HG02623 (cell line): ENCODE measurements around the gene IL15RA.
"Not testable (repeated sequence)": the region's sequence is repeated elsewhere in the genome, so short reads cannot be mapped to it uniquely, and the experiment has no call there.

Experiments
- ATAC-seq: cut with Tn5 transposase; IDR thresholded peaks from one replicate; pipeline ENCODE4 v1.9.1; 2021; ENCODE audit warnings: moderate library complexity; ENCODE audit not compliant: unreplicated experiment

IL15RA gene

DNA sequence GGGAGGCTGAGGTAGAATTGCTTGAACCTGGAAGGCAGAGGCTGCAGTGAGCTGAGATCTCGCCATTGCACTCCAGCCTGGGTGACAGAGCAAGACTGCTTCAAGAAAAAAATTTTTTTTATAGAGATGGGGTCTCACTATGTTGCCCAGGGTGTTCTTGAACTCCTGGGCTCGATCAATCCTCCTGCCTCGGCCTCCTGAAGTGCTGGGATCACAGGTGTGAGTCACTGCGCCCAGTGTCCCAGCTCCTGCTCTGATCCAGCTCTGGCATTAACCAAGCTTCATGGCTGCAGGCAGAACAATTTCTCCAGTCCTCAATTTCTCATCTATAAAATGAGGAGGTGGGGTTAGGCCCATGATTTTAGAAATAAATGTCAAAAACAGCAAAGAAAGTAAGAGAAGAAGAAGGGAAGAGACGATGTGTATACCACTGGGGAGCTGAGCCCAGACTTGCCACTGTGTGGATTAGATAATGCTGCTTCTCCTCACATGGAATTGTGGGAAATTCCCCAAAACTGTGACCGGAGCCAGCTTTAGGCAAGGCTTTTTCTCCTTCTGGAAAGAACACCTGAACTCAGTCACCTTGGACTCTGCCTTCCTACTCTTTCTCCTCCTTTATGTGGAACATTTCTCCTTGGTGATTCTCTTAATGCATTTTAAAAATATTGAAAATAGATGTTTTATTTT, 25.5 kb downstream of the IL15RA start:
- ATAC-seq, result no peak

DNA sequence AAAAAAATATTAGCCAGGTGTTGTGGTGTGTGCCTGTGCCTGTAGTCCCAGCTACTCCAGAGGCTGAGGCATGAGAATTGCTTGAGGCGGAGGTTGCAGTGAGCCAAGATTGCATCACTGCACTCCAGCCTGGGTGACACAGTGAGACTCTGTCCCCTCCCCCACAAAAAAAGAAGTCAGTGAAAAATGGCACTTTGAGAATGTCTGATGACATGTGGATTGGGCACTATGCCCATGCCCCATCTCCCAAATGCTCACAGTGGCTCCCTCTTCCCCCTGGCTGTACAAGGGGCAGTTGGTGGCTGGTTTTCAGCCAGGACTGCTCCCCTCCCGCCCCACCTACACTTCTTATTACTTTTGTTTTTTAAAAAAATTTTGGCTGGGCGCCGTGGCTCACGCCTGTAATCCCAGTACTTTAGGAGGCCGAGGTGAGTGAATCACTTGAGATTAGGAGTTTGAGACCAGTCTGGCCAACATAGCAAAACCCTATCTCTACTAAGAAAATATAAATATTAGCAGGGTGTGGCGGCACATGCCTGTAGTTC, 26.1 kb downstream of the IL15RA start:
- no peak for ATAC-seq

DNA sequence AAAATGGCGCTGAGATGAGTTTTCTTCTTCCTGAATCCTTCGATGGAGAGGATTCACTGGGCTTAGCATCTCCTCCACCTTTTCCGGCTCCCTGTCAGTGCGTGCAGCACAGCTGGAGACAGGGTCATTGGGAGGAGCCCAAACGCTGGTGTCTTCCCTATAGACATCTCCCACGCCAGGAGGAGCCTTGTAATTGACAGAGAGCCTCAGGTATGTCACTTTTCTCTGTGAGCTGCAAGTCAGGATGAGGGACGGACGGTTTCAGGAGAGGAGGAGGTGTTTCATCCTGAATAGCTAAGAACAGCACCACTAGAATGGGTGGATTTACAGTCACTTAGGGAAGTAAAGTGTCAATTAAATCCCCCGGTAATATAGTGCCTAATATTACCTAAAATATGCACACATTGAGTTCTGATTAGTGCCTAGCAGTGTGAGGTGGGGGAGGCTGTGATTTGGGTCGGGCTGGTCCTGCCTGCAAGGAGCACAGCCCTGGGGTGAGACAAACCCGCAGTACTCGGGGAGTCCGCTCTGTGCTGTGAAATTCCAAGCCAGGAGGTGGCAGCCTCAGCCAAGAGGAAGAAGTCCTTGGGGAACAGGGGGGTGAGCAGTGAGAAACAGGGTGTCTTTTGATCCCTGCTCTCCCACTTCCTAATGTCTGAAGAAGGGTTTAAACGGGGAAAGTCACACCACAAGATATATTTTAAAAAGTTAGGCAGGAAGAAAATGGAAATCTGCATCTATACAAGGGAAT, 28.2 kb downstream of the IL15RA start:
- ATAC-seq, result no peak

DNA sequence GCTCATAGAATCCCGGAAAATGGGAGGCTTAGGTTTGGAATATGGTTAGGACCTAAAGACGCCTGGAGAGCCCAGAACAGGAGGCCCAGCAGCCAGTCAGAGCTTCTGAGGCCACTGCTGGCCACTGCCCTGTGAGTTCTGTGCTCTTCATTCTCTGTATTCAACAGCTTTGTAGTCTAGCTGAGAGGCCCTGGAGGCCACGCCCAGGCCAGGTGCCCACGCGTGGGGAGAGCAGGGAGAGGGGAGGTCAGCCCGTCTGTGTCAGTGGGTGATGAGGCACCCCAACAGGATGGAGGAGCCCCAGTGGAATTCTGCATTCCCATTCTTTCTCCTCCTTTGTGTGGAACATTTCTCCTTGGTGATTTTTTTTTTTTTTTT, 29.1 kb downstream of the IL15RA start:
- no peak for ATAC-seq

DNA sequence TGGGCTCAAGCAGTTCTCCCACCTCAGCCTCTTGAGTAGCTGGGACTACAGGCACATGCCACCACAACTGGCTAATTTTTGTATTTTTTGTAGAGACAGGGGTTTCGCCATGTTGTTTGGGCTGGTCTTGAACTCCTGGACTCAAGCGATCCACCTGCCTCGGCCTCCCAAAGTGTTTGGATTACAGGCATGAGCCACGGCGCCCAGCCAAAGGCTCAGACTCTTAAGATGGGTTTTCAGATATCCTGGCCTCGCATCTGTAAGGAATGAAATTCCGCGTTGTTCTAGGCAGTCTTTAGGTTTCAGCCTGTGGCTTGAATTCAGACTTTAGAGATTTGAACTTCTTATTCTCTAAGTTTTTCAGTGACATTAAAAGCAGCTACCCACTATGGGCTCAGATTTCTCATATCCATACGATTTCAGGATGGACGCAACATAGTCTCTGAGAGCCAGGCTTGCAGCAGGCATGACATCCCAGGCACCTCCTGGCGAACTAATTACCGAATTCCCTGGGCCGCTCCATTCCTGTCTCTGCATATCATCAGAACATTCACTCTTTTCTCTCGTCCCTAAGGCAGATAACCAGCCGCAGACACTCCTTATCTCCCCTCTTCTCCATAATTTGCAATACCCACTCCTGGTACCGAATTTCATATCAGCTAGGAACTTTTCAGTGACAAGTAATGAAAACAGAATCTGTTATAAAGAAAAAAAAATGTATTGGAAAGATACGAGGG, 29.7 kb downstream of the IL15RA start:
- ATAC-seq, result no peak

GRCh38 chr10:5946786-5947185, 30.6 kb downstream of the IL15RA start:
- no peak for ATAC-seq

- not testable (repeated sequence) for ATAC-seq
Measured at GRCh38 chr10:5946419-5946775, 30.9 kb downstream of the IL15RA start.

GRCh38 chr10:5945561-5946418, 31.6 kb downstream of the IL15RA start:
- ATAC-seq, result no peak

- ATAC-seq, result no peak
Measured at GRCh38 chr10:5945190-5945509, 32.2 kb downstream of the IL15RA start.

DNA sequence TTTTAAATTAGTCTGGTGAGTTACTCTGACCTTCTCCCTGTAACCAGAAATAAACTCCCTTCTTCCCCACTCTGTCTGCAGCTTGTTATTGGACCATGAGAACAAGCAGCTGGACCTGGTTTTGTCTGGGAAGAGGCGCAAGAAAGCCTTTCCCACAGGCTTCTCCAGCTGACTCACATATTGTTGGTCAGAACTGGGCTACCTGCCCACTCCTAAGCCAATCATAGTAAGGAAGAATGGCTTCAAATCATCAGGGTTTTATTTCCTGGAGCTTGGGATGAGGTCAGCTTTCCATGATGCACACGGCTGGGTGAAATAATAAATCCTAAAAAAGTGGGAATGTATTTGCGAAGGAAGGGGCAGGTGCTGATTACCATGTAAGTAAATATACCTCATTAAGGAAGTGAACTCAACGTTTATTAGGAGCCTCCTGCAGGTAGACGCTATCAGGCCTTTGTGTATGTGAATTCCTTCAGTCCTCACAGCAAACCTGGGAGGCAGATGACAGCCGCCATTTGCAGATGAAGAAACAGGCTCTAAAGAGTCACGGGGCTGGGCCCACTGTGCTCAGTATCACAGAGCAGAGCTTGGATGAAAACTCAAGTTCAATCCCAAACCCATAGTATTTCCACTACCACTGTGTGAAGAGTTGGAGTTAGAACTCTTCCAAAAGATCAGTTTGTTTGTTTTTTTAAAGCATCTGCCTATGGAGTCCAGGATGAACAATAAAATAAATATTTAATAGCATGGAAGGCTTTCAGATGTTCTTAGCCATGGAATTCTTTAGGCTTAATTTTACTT, 32.8 kb downstream of the IL15RA start:
- ATAC-seq, result no peak

DNA sequence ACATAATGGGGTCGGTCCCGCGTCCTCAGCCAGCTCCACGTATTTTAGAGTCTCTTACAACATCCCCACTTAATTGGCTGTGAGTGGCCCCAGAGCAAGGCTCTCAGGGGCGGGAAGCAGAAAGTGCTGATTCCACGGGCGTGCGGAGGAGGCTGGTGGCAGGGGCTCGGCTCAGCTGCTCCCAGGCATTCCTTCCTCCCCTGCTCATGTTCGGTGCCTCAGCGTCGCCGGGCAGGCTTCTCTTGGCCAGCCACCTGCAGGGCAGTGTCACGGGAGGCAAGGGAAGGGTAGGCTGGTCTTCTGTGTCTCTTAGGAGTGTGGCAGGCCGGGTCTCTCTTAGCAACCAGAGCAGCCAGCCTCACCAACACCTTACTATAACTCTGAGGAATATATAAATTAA, 33.8 kb downstream of the IL15RA start:
- no peak for ATAC-seq

DNA sequence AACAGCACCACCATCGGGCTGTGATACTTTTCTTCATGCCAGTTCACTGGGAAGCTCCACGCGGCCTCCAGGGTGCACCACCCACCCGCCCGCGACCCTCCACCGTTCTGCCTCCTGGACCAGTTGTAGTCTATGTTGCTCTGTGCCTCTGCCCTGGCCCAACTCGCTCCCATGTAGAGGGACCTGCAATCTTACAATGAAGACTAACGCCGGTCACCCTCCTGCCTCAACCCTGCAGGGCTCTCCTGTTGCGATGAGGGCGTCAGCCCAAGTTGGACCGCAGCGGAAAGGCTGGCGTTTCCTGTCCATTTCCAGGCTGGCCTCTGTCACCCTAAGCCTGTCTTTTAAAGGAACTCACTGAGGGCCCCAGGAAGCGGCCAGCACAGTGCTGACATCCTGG, 34.9 kb downstream of the IL15RA start:
- no peak for ATAC-seq

GRCh38 chr10:5942001-5942400, 35.3 kb downstream of the IL15RA start:
- ATAC-seq, result no peak

GRCh38 chr10:5941579-5941978, 35.8 kb downstream of the IL15RA start:
- ATAC-seq, result no peak

DNA sequence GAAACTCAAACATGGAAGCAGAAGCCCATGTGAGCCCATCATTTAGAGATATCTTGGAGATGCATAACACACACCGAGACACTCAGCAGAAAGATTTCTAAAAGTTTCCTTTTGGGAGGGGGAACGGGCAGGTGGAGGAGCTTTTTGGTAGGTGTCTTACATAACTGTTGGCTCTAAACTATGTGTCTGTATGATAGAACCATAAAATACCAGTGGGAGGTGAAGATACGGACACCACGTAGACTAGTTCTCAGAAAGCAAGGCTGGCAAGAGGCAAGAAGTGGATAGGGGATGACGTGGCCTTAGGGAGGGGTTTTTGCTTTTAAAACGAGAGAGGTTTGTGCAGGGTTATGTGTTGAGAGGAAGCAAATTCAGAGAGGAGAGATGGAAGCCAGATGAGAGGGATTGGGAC, 36.5 kb downstream of the IL15RA start:
- ATAC-seq, result no peak

- no peak for ATAC-seq
Measured at GRCh38 chr10:5938291-5938690, 39.1 kb downstream of the IL15RA start.

DNA sequence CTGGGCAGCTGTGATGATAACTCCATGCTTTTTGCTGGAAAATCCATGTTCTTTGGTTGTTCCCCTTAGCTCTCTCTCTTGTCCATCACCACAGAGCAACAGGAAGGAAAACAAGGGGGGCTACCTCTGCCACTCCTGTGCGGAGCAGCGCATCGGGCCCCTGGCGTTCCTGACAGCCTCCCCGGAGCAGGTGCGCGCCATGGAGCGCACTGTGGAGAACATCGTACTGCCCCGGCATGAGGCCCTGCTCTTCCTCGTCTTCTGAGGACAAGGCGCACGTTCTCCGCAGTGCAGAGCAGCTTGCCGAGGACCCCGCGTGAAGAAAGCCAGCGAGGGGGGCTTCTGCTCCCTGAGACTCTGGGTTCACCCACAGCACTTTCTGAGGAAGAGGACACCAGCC, 40.3 kb downstream of the IL15RA start:
- ATAC-seq, result no peak

- no peak for ATAC-seq
Measured at GRCh38 chr10:5935628-5936027, 41.7 kb downstream of the IL15RA start.

DNA sequence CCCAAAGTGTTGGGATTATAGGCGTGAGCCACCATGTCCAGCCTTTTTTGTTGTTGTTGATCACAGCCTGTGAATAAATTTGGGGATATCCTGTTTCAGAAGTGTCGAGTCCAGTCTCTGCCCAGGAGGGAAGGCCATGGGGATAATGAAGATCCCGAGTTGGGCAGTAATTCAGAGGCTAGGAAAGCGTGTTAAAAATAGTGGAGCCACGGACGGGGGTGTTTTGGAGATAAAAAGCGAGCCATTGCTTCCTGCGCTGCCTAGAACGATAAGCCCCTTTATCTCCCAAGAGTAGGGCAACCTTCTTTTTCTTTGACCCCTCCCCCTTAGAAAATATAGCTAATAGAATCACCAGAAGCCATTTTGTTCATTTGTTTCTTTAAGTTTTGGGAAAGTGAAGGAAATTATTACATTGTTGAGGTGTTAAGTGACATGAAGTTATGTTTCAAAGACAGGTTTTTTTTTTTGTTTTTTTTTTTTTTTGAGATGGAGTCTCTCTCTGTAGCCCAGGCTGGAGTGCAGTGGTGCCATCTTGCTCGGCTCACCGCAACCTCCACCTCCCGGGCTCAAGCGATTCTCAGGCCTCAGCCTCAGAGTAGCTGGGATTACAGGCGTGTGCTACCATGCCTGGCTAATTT, 43.3 kb downstream of the IL15RA start:
- ATAC-seq, result no peak

GRCh38 chr10:5932345-5932744, 45.0 kb downstream of the IL15RA start:
- no peak for ATAC-seq
